KMS-11 (cell line): ENCODE measurements around the gene WNT3.

ENCODE experiments used
- H2AFZ ChIP-seq: fragments of 200-600 bp; sonication (generic); 2 replicates; pipeline ENCODE4 v1.6.1; 2016; ENCODE audit warnings: antibody characterized with exemption, mixed run types, low read depth
- H3K27ac ChIP-seq: fragments of 200-600 bp; sonication (generic); 2 replicates; pipeline ENCODE4 v1.6.1; 2016; ENCODE audit warnings: mild to moderate bottlenecking, mixed run types
- H3K27me3 ChIP-seq: fragments of 200-600 bp; sonication (generic); 2 replicates; pipeline ENCODE4 v1.6.1; 2017; ENCODE audit warnings: mild to moderate bottlenecking, low read depth, mixed run types, moderate library complexity; ENCODE audit not compliant: insufficient read depth
- H3K36me3 ChIP-seq: fragments of 200-600 bp; sonication (generic); 2 replicates; pipeline ENCODE4 v1.6.1; 2017; ENCODE audit warnings: mild to moderate bottlenecking, mixed run types; ENCODE audit not compliant: insufficient read depth
- H3K4me1 ChIP-seq: fragments of 200-600 bp; sonication (generic); 2 replicates; pipeline ENCODE4 v1.6.1; 2016; ENCODE audit warnings: mild to moderate bottlenecking, low read depth, mixed run types; ENCODE audit not compliant: poor library complexity, severe bottlenecking
- H3K4me2 ChIP-seq: fragments of 200-600 bp; sonication (generic); 2 replicates; pipeline ENCODE4 v1.7.0; 2016; ENCODE audit warnings: mild to moderate bottlenecking, mixed run types
- H3K4me3 ChIP-seq: fragments of 200-600 bp; sonication (generic); IDR thresholded peaks from 2 replicates; pipeline ENCODE4 v1.6.1; 2017; ENCODE audit warnings: low read depth, low read length, mixed read lengths; ENCODE audit not compliant: insufficient read depth
- H3K79me2 ChIP-seq: fragments of 200-600 bp; sonication (generic); 2 replicates; pipeline ENCODE4 v1.6.1; 2016; ENCODE audit warnings: low read depth, mixed run types; ENCODE audit not compliant: insufficient read depth
- H3K9ac ChIP-seq: fragments of 200-600 bp; sonication (generic); 2 replicates; pipeline ENCODE4 v1.6.1; 2016; ENCODE audit warnings: mild to moderate bottlenecking, mixed run types
- H4K20me1 ChIP-seq: fragments of 200-600 bp; sonication (generic); 2 replicates; pipeline ENCODE4 v1.6.1; 2016; ENCODE audit warnings: mild to moderate bottlenecking, mixed run types; ENCODE audit not compliant: insufficient read depth
- CTCF ChIP-seq: fragments of 200-600 bp; sonication (generic); conservative IDR thresholded peaks from 2 replicates; pipeline ENCODE4 v1.6.1; 2017; ENCODE audit warnings: low read depth, mild to moderate bottlenecking, antibody characterized with exemption, low read length, moderate library complexity, mixed read lengths

Gene WNT3

DNA sequence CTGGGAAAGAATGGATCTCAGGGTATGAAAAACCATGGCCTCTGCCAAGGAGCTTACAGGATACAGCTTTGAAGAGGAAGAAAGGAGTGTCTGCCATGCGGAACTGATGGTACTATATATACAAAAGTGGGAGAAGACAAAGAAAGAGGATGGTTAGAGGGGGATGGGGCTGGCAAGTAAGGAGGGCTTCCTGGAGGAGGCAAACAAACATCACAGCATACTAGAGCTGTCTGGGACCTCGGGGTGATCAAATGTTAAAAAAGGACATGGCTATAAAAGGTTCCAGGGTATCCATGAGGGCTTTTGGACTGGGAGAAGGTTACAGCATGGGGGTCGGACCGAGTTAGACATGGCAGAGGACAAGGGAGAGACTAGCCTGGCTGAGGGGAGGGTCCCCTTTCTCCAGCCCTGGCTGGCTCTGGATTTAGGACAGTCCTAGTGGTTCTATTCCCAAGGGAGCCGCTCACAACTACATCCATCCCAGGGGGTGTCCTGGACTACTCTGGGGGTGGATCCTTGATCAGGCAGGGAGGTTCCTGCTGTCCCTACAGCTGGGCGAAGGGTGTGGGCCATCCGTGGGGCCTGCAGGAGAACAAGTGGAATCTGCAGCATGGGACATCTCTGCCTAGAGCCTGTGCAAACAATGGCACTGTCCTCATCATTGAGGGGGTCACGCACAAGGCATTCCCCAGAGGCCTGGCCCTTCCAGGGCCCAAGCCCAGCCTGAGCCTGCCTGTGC is 45.1 kb upstream of the WNT3 start:
- Histone ChIP-seq H3K27me3 (no peaks in the 10 kb centered on the region), H3K4me3 (no peak overlapping the region), H3K9ac (no peak overlapping the region), H3K79me2 (no peaks in the 10 kb centered on the region), H2AFZ (no peak overlapping the region), H3K4me1 (no peaks in the 10 kb centered on the region), H4K20me1 (no peaks in the 10 kb centered on the region), H3K36me3 (no peaks in the 10 kb centered on the region), H3K27ac (no peak overlapping the region), H3K4me2 (no peak overlapping the region)
- TF ChIP-seq CTCF, result no peak

- Histone ChIP-seq H3K27ac (no peak overlapping the region), H3K79me2 (no peaks in the 10 kb centered on the region), H3K36me3 (no peaks in the 10 kb centered on the region), H3K27me3 (no peaks in the 10 kb centered on the region), H3K4me1 (no peaks in the 10 kb centered on the region), H3K4me3 (no peak overlapping the region), H2AFZ (no peak overlapping the region), H3K4me2 (no peak overlapping the region), H4K20me1 (no peaks in the 10 kb centered on the region), H3K9ac (no peak overlapping the region)
- TF ChIP-seq CTCF, result no peak
Observed at GRCh38 chr17:46862949-46863348, 44.5 kb upstream of the WNT3 start.

- H4K20me1 ChIP-seq, result no peaks in the 10 kb centered on the region
- no peak overlapping the region for H2AFZ ChIP-seq
- H3K9ac ChIP-seq, result no peak overlapping the region
- no peaks in the 10 kb centered on the region for H3K36me3 ChIP-seq
- no peaks in the 10 kb centered on the region for H3K4me1 ChIP-seq
- no peak overlapping the region for H3K27ac ChIP-seq
- TF ChIP-seq CTCF, result no peak
- H3K79me2 ChIP-seq, result no peaks in the 10 kb centered on the region
- no peak overlapping the region for H3K4me3 ChIP-seq
- no peaks in the 10 kb centered on the region for H3K27me3 ChIP-seq
- H3K4me2 ChIP-seq, result no peak overlapping the region
Observed at GRCh38 chr17:46859996-46860395, 41.5 kb upstream of the WNT3 start.

GRCh38 chr17:46857600-46857999 is 39.1 kb upstream of the WNT3 start:
- Histone ChIP-seq H3K4me3 (no peak overlapping the region), H3K9ac (no peak overlapping the region), H3K4me2 (no peak overlapping the region), H3K27ac (no peak overlapping the region), H2AFZ (no peak overlapping the region), H3K27me3 (no peaks in the 10 kb centered on the region), H3K4me1 (no peaks in the 10 kb centered on the region), H3K79me2 (no peaks in the 10 kb centered on the region), H4K20me1 (no peaks in the 10 kb centered on the region), H3K36me3 (no peaks in the 10 kb centered on the region)
- TF ChIP-seq CTCF, result no peak
